Right cardiac atrium (tissue), 5 donors: ENCODE data around the gene CEP104. TPM values are rescaled to one million over a fixed set of nuclear protein-coding genes. Genes with fewer than 3 reads are reported as not detected.

Experiments
- ATAC-seq, 2 donors: fragments of 200-7000 bp; cut with Tn5 transposase; one replicate each; pipeline versions ENCODE4 v1.8.0 to v1.9.1; 2020; ENCODE audit warnings: moderate library complexity in 2 of 2, mild to moderate bottlenecking in 1 of 2
- DNase-seq, 3 donors: peaks; one replicate each; pipeline ENCODE4 v3.0.0-alpha.2; 2020
- H3K27ac ChIP-seq: one replicate; pipeline ENCODE4 v1.5.1; 2013; ENCODE audit warnings: mild to moderate bottlenecking, low read length, control low read depth, moderate library complexity
- H3K27me3 ChIP-seq: one replicate; pipeline ENCODE4 v1.6.1; 2013; ENCODE audit not compliant: control insufficient read depth, insufficient read depth
- H3K4me1 ChIP-seq: one replicate; pipeline ENCODE4 v1.6.1; 2013; ENCODE audit warnings: low read length; ENCODE audit not compliant: control insufficient read depth, insufficient read depth
- H3K4me3 ChIP-seq: one replicate; pipeline ENCODE4 v1.5.1; 2013; ENCODE audit warnings: low read length, control low read depth
- H3K9me3 ChIP-seq: one replicate; pipeline ENCODE4 v1.6.1; 2013; ENCODE audit warnings: low read length; ENCODE audit not compliant: control insufficient read depth
- WGBS: extraction: QIAGEN DNeasy Blood & Tissue Kit; methylation state at CpG from one replicate; pipeline ENCODE4 v1.1.7; 2013; 5-methylcytosine and 5-hydroxymethylcytosine counted together
- intact Hi-C, 4 donors: fragments of 100-400 bp; cut with DNase I; formaldehyde crosslinking; loops; one replicate each; pipeline versions ENCODE4 v1.11.0 to v1.14.0; 2022 to 2023
- polyA plus RNA-seq: library from polyadenylated mRNA; stranded (reverse); fragments of 200-250 nt; gene quantifications from one replicate; pipeline ENCODE4 v1.2.3, GENCODE V29; 2013
- total RNA-seq, 4 donors: library from RNA; stranded (reverse); fragmentation: NEBNext Ultra II Directional; extraction: Animal tissue kit (Norgen Biotek cat#: 25700); gene quantifications; one replicate each; pipeline ENCODE4 v1.2.1, GENCODE V29; 2021
- donor health status: healthy with polysubstance abuse.
- donor health status: DM: no; HTN: yes; CAD: no.
- donor health status: DM: no; HTN: no; CAD: no.
- donor health status: DM: no; HTN: yes; CAD: no; lungs with severe emphysema.
- donor health status: DM: yes; HTN: yes; CAD: no.

CEP104 gene
- total and polyA plus RNA-seq, 5 donors: 8.7 to 41.2 (median 34.6) TPM

DNA sequence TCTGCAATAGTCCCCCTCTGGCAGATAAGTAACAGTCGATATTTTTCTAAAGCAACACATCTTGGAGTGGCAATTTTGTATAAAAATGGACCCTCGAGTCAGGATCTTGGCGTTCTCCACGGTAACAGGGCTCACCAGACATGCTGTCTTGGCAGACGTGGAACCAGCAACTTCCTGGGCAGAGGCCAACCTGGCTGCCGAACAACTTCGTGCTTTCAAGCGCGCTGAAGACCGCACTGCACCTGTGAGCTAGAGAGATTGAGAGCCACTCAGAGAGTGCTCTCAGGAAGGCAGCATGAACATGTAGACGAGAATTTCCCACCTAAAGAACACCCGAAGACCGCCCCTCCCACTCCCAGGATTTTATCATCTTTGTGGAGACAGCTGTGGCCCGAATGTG lies 35.7 kb upstream of the CEP104 start:
- ATAC-seq (peak in 1 of 2 donors; percentile 30), DNase-seq (peak; percentile 53 to 81 (median 71))
- Histone ChIP-seq H3K4me1 (no peaks in the 10 kb centered on the region), H3K9me3 (no peaks in the 10 kb centered on the region), H3K27me3 (no peaks in the 10 kb centered on the region), H3K4me3 (no peak overlapping the region), H3K27ac (no peak overlapping the region)
- intact Hi-C loops: no loop called here
- 55% methylated on average over 14 of the region's 14 CpGs for WGBS

DNA sequence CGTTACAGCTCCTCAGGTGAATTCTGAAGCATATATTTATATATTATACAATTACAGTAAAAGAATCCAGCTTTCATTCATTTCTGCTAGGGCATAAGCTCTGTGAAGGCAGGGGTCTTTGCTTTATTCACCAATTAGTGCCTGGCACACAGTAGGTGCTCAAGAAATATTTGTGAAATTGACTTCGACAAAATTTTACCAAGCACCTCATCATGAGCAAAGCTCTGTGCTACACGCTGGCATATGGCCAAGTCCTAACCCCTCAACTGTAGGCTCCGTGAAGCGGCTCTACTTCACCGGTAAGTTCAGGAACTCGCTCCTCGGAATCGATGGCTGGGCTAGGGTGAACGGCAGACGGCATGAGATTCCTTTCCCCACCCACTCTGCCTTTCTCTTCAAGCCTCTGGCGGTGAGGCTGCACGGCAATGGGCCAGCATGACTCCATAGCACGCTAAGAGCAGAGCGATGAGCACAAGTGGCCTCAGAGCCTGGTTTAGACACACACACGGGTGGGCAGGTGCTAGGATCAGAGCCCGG lies 34.4 kb upstream of the CEP104 start:
- Histone ChIP-seq H3K9me3 (no peaks in the 10 kb centered on the region), H3K4me3 (no peak overlapping the region), H3K27me3 (no peaks in the 10 kb centered on the region), H3K4me1 (no peaks in the 10 kb centered on the region), H3K27ac (no peak overlapping the region)
- intact Hi-C loops: no loop called here
- DNase-seq (peak in 1 of 3 donors; percentile 44), ATAC-seq (no peak)
- WGBS: 89% methylated on average over 17 of the region's 17 CpGs

DNA sequence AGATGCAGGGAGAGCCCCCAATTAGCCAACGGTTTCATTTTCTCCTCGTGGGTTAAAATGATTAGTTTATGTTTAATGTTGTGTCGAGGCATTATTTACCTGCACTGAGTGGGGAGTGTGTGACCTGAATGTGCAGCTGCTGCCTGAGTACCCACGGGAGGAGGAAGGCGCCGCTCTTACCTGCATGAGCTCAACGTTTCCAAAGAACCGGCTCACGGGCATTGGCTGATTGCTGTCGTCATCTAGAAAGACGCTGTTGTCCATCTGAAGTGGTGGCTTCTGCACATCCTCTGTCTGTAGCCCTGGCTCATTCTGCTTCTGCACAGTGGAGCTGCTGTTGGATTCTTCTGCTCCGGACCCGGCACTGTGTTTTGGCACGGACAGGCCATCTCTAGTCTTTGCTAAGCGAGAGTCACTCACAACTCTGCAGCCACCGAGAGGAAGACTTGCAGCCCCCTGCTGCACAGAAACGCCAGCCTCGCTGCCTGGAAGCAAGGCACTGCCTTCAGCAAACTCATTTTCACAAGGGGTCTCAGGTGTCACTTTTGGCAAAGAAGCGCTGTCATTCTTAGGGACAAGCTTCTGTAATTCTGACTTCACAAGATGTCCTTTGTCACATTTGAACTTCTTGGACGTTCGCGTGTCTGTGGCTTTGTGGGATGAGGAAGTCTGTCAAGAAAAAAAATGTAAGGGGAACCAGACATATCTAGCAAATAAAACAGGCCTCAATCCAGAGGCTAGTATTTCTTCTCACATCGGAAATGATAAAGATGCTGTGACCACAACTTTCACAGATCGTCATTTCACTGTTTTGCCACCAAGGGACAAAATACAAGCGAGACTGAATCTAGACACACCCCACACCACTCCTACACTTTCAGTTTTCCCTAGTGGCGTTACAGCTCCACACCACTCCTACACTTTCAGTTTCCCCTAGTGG lies 33.6 kb upstream of the CEP104 start:
- Histone ChIP-seq H3K27ac (no peak overlapping the region), H3K27me3 (no peaks in the 10 kb centered on the region), H3K4me3 (no peak overlapping the region), H3K4me1 (no peaks in the 10 kb centered on the region), H3K9me3 (no peaks in the 10 kb centered on the region)
- WGBS: 81% methylated on average over 26 of the region's 26 CpGs
- intact Hi-C loops: no loop called here
- DNase-seq: peak in 1 of 3 donors; percentile 44
- ATAC-seq: no peak

DNA sequence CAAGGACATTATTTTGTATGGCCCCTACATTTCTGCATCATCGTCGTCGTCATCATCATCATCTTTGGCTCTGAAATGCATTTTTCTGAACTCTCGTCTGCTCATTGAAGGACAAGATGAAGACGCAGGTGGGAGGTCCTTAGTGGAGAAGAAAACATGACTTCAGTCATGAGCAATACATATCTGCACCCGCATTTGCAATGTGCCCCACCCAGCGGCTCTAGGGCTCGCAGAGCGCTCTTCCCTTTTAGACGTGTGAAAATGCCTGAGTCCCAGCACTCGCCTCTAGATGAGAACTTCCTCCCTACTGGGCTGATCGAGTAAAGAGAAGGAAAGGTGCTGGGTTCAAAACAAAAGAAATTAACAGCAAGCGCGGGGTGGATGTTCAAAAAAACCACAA lies 32.9 kb upstream of the CEP104 start:
- Histone ChIP-seq H3K4me3 (no peak overlapping the region), H3K27ac (no peak overlapping the region), H3K27me3 (no peaks in the 10 kb centered on the region), H3K4me1 (no peaks in the 10 kb centered on the region), H3K9me3 (no peaks in the 10 kb centered on the region)
- intact Hi-C loops: no loop called here
- WGBS: 89% methylated on average over 14 of the region's 14 CpGs
- ATAC-seq (no peak), DNase-seq (peak in 1 of 3 donors; percentile 39)

DNA sequence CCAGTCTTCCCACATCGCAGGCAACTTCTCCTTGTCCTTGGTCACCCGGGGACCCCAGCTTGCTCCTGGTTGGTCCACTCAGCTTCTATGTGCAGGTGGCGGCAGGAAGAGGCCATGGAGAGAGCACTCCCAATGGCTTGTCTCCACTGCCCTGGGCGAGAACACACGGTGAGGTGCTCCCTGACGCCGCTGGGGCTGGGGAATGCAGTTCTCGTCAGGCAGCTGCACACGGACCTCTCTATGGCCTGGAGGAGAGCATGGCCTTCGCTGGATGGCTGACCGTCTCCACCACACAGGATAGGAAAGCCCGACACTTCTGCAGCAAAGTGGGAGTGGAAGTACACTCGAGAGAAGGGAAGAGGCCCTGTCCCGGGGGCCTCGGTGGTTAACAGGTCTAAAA lies 31.3 kb upstream of the CEP104 start:
- Histone ChIP-seq H3K27ac (no peak overlapping the region), H3K27me3 (no peaks in the 10 kb centered on the region), H3K4me1 (no peaks in the 10 kb centered on the region), H3K4me3 (no peak overlapping the region), H3K9me3 (no peaks in the 10 kb centered on the region)
- ATAC-seq (no peak), DNase-seq (peak in 1 of 3 donors; percentile 41)
- 85% methylated on average over 15 of the region's 15 CpGs for WGBS
- intact Hi-C loops: no loop called here

DNA sequence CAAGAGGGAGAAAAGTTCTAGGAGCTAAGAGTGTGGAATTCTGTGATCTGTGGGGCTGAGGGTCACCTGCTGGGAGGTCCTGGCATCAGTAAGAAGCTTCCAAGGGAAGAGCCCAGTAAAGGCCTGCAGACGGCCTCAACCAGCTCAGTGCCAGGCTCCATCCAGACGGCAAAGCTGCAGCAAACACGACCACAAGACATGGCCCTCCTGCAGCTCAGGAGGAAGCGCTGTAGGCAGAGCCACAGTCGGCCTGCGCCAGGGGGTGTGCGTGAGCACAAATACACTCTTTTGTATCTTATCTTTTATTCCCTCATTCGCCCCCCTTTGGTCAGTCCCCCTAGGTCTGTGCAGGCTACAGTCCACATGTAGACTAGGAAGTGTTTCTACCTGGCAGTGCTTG lies 29.7 kb upstream of the CEP104 start:
- Histone ChIP-seq H3K4me3 (no peak overlapping the region), H3K27me3 (no peaks in the 10 kb centered on the region), H3K4me1 (no peaks in the 10 kb centered on the region), H3K27ac (no peak overlapping the region), H3K9me3 (no peaks in the 10 kb centered on the region)
- intact Hi-C loops: no loop called here
- no peak for ATAC-seq
- DNase-seq: peak in 1 of 3 donors; percentile 38
- WGBS: 83% methylated on average over 8 of the region's 8 CpGs

DNA sequence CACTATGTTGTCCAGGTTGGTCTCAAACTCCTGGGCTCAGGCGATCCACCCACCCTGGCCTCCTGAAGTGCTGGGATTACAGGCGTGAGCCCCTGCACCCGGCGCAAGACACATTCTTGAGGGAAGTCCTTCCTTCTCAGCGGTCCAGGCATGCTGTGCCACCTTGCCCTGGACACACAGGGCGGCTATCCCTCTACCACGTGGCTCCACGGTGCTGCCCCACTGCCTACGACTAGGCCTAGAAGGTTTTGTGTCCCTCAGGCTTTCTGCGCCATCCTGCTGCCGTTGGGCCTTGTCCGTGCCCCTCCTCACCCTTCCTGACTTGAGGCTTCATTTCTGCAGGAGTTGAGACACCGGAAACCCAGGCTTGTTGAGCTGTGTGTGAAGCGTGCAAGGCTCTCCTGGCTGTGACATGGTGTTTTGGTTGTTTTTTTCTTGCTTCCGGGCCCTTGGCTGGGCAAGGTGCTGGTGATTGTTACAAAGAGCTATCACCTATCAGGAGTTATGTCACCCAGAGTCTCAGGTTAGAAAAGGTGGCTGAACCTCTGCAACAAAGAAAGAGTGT lies 29.2 kb upstream of the CEP104 start:
- no peaks in the 10 kb centered on the region for H3K27me3 ChIP-seq
- H3K4me1 ChIP-seq: no peaks in the 10 kb centered on the region
- H3K4me3 ChIP-seq: no peak overlapping the region
- no peaks in the 10 kb centered on the region for H3K9me3 ChIP-seq
- ATAC-seq: no peak
- WGBS: 90% methylated on average over 15 of the region's 15 CpGs
- intact Hi-C loops: no loop called here
- no peak overlapping the region for H3K27ac ChIP-seq
- DNase-seq: peak in 1 of 3 donors; percentile 32

DNA sequence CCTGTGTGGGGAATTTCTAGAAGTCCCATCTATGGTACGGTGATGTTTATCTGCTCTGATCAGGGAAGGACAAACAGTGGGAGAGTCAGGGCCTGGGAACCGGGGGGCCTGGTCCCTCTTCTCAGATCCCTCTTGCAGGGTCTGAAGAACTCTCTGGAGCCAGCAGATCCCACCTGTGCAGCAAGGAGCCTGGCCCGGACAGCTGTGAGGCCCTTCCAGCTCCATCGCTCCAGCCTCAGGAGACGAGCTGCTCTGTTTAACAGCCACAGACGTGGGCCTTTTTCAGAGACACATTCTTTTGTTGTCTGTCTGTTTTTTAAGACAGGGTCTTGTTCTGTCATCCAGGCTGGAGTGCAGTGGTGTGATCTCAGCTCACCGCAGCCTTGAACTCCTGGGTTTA lies 28.6 kb upstream of the CEP104 start:
- no peak overlapping the region for H3K4me3 ChIP-seq
- H3K27ac ChIP-seq: no peak overlapping the region
- H3K27me3 ChIP-seq: no peaks in the 10 kb centered on the region
- ATAC-seq: no peak
- WGBS: 85% methylated on average over 7 of the region's 7 CpGs
- DNase-seq: peak in 2 of 3 donors; percentile 12 to 32
- H3K9me3 ChIP-seq: no peaks in the 10 kb centered on the region
- H3K4me1 ChIP-seq: no peaks in the 10 kb centered on the region
- intact Hi-C loops: no loop called here

DNA sequence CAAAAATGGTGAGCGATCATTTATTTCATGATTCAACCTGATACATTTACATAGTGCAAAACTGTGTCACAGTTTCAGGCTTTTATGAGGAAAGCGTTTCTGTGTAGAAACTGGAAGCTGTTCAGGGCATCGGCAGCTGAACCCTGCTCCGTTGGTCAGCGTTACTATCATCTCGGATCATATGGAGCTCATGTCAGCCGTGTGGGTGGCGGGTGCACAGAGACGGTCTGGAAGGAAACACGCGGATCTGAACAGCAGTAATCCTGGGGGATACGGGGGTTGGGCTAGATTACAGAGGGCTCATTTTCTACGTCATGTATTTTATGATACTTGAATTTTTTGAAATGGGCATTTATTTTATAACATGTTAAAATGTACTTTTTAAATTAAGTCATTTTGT lies 28.0 kb upstream of the CEP104 start:
- H3K27ac ChIP-seq: no peak overlapping the region
- intact Hi-C loops: no loop called here
- 87% methylated on average over 13 of the region's 13 CpGs for WGBS
- no peak overlapping the region for H3K4me3 ChIP-seq
- ATAC-seq: no peak
- no peaks in the 10 kb centered on the region for H3K4me1 ChIP-seq
- no peaks in the 10 kb centered on the region for H3K9me3 ChIP-seq
- H3K27me3 ChIP-seq: no peaks in the 10 kb centered on the region
- no peak for DNase-seq

DNA sequence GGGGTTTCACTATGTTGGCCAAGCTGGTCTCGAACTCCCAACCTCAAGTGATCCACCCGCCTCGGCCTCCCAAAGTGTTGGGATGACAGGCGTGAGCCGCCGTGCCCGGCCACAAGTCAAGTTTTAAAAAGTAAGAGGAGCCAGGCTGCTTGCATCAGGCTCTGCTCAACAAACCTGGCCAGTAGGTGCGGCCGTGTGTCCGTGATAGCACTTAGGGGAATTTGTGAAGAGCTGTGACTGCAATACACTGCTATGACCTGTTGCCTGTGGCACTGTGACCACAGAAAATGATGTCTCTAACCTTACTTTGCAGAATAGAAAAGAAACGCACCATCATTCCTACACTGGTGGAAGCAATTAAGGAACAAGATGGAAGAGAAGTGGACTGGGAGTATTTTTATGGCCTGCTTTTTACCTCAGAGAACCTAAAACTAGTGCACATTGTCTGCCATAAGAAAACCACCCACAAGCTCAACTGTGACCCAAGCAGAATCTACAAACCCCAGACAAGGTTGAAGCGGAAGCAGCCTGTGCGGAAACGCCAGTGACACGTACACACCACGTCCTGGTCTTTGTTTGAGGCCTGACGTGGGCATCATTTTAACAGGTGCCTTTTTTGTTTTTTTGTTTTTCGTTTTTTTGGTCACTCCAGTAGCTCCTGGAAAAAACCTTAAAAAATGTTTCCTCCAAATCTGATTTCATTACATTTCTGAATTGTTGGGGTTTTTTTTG lies 26.3 kb upstream of the CEP104 start:
- intact Hi-C loops: no loop called here
- WGBS: 95% methylated on average over 18 of the region's 18 CpGs
- H3K27me3 ChIP-seq: no peaks in the 10 kb centered on the region
- DNase-seq: no peak
- H3K4me1 ChIP-seq: no peaks in the 10 kb centered on the region
- H3K27ac ChIP-seq: no peak overlapping the region
- H3K4me3 ChIP-seq: no peak overlapping the region
- no peaks in the 10 kb centered on the region for H3K9me3 ChIP-seq
- ATAC-seq: no peak

DNA sequence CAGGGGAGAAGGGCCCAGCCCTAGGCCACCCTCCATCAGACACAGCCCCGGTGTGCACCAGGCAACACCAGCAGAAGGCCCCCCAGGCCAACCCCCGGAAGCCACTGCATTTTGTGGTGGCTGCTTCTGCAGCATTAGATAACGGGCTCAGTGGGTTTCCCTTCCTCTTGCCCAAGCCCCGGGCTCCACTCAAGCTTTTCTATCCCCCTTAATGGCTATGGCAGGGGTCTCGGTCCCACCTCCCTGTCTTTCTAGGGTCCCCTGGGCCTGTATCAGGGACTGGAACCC lies 24.1 kb upstream of the CEP104 start:
- Histone ChIP-seq H3K9me3 (no peaks in the 10 kb centered on the region), H3K4me1 (no peaks in the 10 kb centered on the region), H3K27ac (no peak overlapping the region), H3K27me3 (no peaks in the 10 kb centered on the region), H3K4me3 (no peak overlapping the region)
- WGBS: 89% methylated on average over 5 of the region's 5 CpGs
- peak in 1 of 3 donors; percentile 46 for DNase-seq
- intact Hi-C loops: no loop called here
- ATAC-seq: no peak
